GM12878 (cell line): ENCODE results near the gene LEP. TPM values are rescaled to one million over a fixed set of nuclear protein-coding genes. Genes with fewer than 3 reads are reported as not detected.

Experiments used
- ATAC-seq: fragments of 200-7000 bp; cut with Tn5 transposase; 3 replicates; pipeline ENCODE4 v1.9.1; 2020; ENCODE audit warnings: mild to moderate bottlenecking, moderate library complexity
- BruUV-seq: library from RNA; stranded (reverse); fragments of 400-500 nt; replicated peaks from 2 replicates; lab custom pipeline; 2021; lab: Mats Ljungman, UMichigan
- CTCF ChIA-PET: fragments of 300-600 bp; sonication (Branson Sonifier 250); formaldehyde crosslinking; extraction: SDS; loops from one replicate; lab custom pipeline; 2021; ENCODE audit warnings: inconsistent platforms; lab: Yijun Ruan, JAX
- POLR2A ChIA-PET: fragments of 350-600 bp; formaldehyde crosslinking; extraction: SDS; loops from one replicate; lab custom pipeline; 2021; ENCODE audit warnings: inconsistent platforms; lab: Charles Lee
- RAD21 ChIA-PET: fragments of 300-600 bp; sonication (Branson Sonifier 250); formaldehyde crosslinking; loops from one replicate; lab custom pipeline; 2023; ENCODE audit warnings: antibody characterized with exemption; ENCODE audit not compliant: unreplicated experiment; lab: Charles Lee
- SMC1A ChIA-PET: fragments of 300-600 bp; sonication (Branson Sonifier 250); formaldehyde crosslinking; loops from one replicate; lab custom pipeline; 2023; ENCODE audit not compliant: unreplicated experiment, uncharacterized antibody; lab: Charles Lee
- DNase-seq: peaks from one replicate; pipeline ENCODE4 v3.0.0-alpha.2; 2011; ENCODE audit warnings: low read depth, low spot score
- FAIRE-seq: peaks from 3 replicates; lab custom pipeline; 2011; peaks lifted over from hg19 to GRCh38; lab: Jason Lieb, UNC
- H2AFZ ChIP-seq: 2 replicates; pipeline ENCODE4 v1.6.0; 2011; ENCODE audit warnings: low read depth, low read length, control low read depth; ENCODE audit not compliant: control insufficient read depth
- H3K27ac ChIP-seq: 2 replicates; pipeline ENCODE4 v1.5.1; 2011; ENCODE audit warnings: control low read depth; ENCODE audit not compliant: control insufficient read depth, insufficient read depth
- H3K27me3 ChIP-seq, 2 experiments: replicated peaks in 1 of 2; 2 replicates each; pipeline versions ENCODE4 v1.6.0 to v1.6.1; 2011; ENCODE audit warnings: low read length in 1 of 2; ENCODE audit not compliant: control insufficient read depth in 2 of 2, insufficient read depth in 2 of 2
- H3K36me3 ChIP-seq, 2 experiments: 2 replicates each; pipeline ENCODE4 v1.5.1; 2011; ENCODE audit warnings: low read length in 1 of 2; ENCODE audit not compliant: control insufficient read depth in 2 of 2, insufficient read depth in 2 of 2
- H3K4me1 ChIP-seq: 2 replicates; pipeline ENCODE4 v1.6.1; 2011; ENCODE audit warnings: mild to moderate bottlenecking, low read length, moderate library complexity, mixed read lengths; ENCODE audit not compliant: control insufficient read depth, insufficient read depth
- H3K4me2 ChIP-seq: 2 replicates; pipeline ENCODE4 v1.6.0; 2011; ENCODE audit warnings: control low read depth; ENCODE audit not compliant: control insufficient read depth, insufficient read depth
- H3K4me3 ChIP-seq: fragments of 200-600 bp; sonication (generic); 2 replicates; pipeline ENCODE4 v1.5.1; 2016
- H3K79me2 ChIP-seq: 2 replicates; pipeline ENCODE4 v1.6.0; 2011; ENCODE audit warnings: low read length; ENCODE audit not compliant: control insufficient read depth, insufficient read depth
- H3K9ac ChIP-seq: 2 replicates; pipeline ENCODE4 v1.8.0; 2011; ENCODE audit warnings: low read length, control low read depth, mixed read lengths; ENCODE audit not compliant: control insufficient read depth, insufficient read depth
- H3K9me3 ChIP-seq: replicated peaks from 3 replicates; pipeline ENCODE4 v1.5.1; 2011; ENCODE audit warnings: mild to moderate bottlenecking, low read length; ENCODE audit not compliant: control insufficient read depth, insufficient read depth
- H4K20me1 ChIP-seq: 2 replicates; pipeline ENCODE4 v1.6.0; 2011; ENCODE audit not compliant: control insufficient read depth, insufficient read depth
- BHLHE40 ChIP-seq, 2 experiments: fragments of 450-650 bp in 1 of 2; IDR thresholded peaks; 2 replicates each; pipeline ENCODE4 v1.6.1; 2011 to 2017; ENCODE audit warnings: low read depth in 2 of 2, borderline replicate concordance in 1 of 2, improper control_type of control experiment in 1 of 2, low read length in 1 of 2, mild to moderate bottlenecking in 1 of 2
- DPF2 ChIP-seq: fragments of 450-650 bp; IDR thresholded peaks from 2 replicates; pipeline ENCODE4 v1.6.1; 2017; ENCODE audit warnings: mild to moderate bottlenecking
- EP300 ChIP-seq, 2 experiments: fragments of 150-350 bp in 1 of 2; IDR thresholded peaks; 2 replicates each; pipeline ENCODE4 v1.6.1; 2011 to 2012; ENCODE audit warnings: low read depth in 2 of 2, low read length in 2 of 2, borderline replicate concordance in 1 of 2, improper control_type of control experiment in 1 of 2, inconsistent platforms in 1 of 2; ENCODE audit not compliant: control insufficient read depth in 1 of 2
- HDAC2 ChIP-seq: fragments of 200-600 bp; sonication (generic); IDR thresholded peaks from 2 replicates; pipeline ENCODE4 v1.6.1; 2017
- HDGF ChIP-seq: fragments of 450-650 bp; IDR thresholded peaks from 2 replicates; pipeline ENCODE4 v1.6.1; 2016; ENCODE audit warnings: antibody characterized with exemption
- PAX5 ChIP-seq: IDR thresholded peaks from 2 replicates; pipeline ENCODE4 v1.6.1; 2011; ENCODE audit warnings: low read depth, low read length, borderline replicate concordance
- TCF3 ChIP-seq: IDR thresholded peaks from 2 replicates; pipeline ENCODE4 v1.6.1; 2012; ENCODE audit warnings: low read depth, mild to moderate bottlenecking, low read length, borderline replicate concordance; ENCODE audit not compliant: insufficient read depth
- ZNF217 ChIP-seq: fragments of 450-650 bp; IDR thresholded peaks from 2 replicates; pipeline ENCODE4 v1.6.1; 2017; ENCODE audit warnings: antibody characterized with exemption, mild to moderate bottlenecking
- WGBS: methylation state at CpG from one replicate; pipeline ENCODE4 v1.1.6; 2016; ENCODE audit warnings: low lambda C conversion rate; ENCODE audit not compliant: insufficient replicate concordance, insufficient coverage; ENCODE audit errors: missing lambda C conversion rate; 5-methylcytosine and 5-hydroxymethylcytosine counted together
- in situ Hi-C: fragments of 300-500 bp; cut with MboI; formaldehyde crosslinking; loops from 9 replicates; pipeline ENCODE4 v1.14.3; 2018; ENCODE audit warnings: mixed read lengths
- intact Hi-C: fragments of 100-400 bp; cut with micrococcal nuclease; formaldehyde crosslinking; loops from one replicate; pipeline ENCODE4 v1.14.2; 2022; ENCODE audit not compliant: unreplicated experiment
- polyA plus RNA-seq, 11 experiments: library from polyadenylated mRNA; depleted of rRNA in 4 of 11; unstranded in 6 of 11; stranded (reverse) in 5 of 11; fragments of >200 nt; fragmentation: Nextera tagmentation in 4 of 11; fragmentation: Illumina TruSeq in 1 of 11; extraction: Ambion mirVana in 4 of 11; extraction: Trizol in 1 of 11; gene quantifications; 1 replicate in 1 of 11; 2 replicates in 10 of 11; pipeline versions ENCODE4 v1.2.1 to v1.2.3, GENCODE V29; 2011 to 2016; ENCODE audit warnings: inconsistent platforms in 2 of 11, missing spikeins in 2 of 11, low read depth in 1 of 11
- total RNA-seq, 4 experiments: library from RNA; depleted of rRNA in 3 of 4; stranded (reverse); fragments of >200 nt in 3 of 4; fragmentation: Illumina TruSeq in 1 of 4; extraction: Trizol in 1 of 4; gene quantifications; 2 replicates each; pipeline versions ENCODE4 v1.2.1 to v1.2.3, GENCODE V29; 2013 to 2021
- TF ChIP-seq, protein P1 (sequence below): IDR thresholded peaks from 2 replicates; pipeline ENCODE4 v1.6.1; 2012; ENCODE audit warnings: improper control_type of control experiment, low read depth, low read length; ENCODE audit not compliant: insufficient replicate concordance
- TF ChIP-seq, protein P2 (sequence below): IDR thresholded peaks from 2 replicates; pipeline ENCODE4 v1.6.1; 2011; ENCODE audit warnings: low read depth, mild to moderate bottlenecking, low read length, moderate library complexity, borderline replicate concordance; ENCODE audit errors: extremely low read depth
- TF ChIP-seq, protein P3 (sequence below): fragments of 450-650 bp; IDR thresholded peaks from 2 replicates; pipeline ENCODE4 v1.6.1; 2017; ENCODE audit warnings: low read depth, mild to moderate bottlenecking, moderate library complexity

LEP gene
- total and polyA plus RNA-seq, 10 of the 15 experiments (the other 5 are each of a cell fraction or from before 2014, with no cell fraction given): not detected

DNA sequence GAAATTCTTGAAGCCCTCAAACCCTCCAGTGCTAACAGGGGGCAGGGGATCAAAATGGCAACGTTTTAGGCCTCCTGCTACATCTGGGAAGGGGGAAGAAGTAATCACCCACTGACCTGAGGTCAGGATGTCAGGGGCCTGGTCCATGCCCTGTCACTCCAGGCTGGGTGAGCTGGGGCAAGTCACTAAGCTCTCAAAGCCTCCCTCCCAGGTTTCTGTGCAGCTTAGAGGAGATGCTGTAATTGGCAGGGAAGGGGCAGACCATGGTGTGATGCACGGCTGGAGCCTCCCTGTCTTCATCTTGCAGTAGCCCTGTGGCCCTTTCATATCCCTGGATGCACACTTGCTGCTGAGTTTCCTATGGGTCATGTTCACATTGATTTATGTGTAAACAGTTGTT is 27.2 kb downstream of the LEP start:
- Histone ChIP-seq H2AFZ (no peak overlapping the region), H4K20me1 (no peaks in the 10 kb centered on the region), H3K27ac (no peak overlapping the region)
- POLR2A ChIA-PET: no interaction called here
- BruUV-seq: no TSS peak
- RAD21 ChIA-PET: no interaction called here
- TF ChIP-seq TCF3 (no peak), HDGF (no peak), PAX5 (no peak), BHLHE40 (IDR thresholded peaks at IDR 0.05; ENCODE audit: borderline replicate concordance in 1 of 2, low read depth in 2 of 2, low read length in 1 of 2) (no peak), DPF2 (no peak), ZNF217 (no peak), EP300 (IDR thresholded peaks at IDR 0.05; ENCODE audit: borderline replicate concordance in 1 of 2, control insufficient read depth in 1 of 2, low read depth in 2 of 2, low read length in 2 of 2) (no peak), HDAC2 (no peak)
- TF ChIP-seq, protein P1, sequence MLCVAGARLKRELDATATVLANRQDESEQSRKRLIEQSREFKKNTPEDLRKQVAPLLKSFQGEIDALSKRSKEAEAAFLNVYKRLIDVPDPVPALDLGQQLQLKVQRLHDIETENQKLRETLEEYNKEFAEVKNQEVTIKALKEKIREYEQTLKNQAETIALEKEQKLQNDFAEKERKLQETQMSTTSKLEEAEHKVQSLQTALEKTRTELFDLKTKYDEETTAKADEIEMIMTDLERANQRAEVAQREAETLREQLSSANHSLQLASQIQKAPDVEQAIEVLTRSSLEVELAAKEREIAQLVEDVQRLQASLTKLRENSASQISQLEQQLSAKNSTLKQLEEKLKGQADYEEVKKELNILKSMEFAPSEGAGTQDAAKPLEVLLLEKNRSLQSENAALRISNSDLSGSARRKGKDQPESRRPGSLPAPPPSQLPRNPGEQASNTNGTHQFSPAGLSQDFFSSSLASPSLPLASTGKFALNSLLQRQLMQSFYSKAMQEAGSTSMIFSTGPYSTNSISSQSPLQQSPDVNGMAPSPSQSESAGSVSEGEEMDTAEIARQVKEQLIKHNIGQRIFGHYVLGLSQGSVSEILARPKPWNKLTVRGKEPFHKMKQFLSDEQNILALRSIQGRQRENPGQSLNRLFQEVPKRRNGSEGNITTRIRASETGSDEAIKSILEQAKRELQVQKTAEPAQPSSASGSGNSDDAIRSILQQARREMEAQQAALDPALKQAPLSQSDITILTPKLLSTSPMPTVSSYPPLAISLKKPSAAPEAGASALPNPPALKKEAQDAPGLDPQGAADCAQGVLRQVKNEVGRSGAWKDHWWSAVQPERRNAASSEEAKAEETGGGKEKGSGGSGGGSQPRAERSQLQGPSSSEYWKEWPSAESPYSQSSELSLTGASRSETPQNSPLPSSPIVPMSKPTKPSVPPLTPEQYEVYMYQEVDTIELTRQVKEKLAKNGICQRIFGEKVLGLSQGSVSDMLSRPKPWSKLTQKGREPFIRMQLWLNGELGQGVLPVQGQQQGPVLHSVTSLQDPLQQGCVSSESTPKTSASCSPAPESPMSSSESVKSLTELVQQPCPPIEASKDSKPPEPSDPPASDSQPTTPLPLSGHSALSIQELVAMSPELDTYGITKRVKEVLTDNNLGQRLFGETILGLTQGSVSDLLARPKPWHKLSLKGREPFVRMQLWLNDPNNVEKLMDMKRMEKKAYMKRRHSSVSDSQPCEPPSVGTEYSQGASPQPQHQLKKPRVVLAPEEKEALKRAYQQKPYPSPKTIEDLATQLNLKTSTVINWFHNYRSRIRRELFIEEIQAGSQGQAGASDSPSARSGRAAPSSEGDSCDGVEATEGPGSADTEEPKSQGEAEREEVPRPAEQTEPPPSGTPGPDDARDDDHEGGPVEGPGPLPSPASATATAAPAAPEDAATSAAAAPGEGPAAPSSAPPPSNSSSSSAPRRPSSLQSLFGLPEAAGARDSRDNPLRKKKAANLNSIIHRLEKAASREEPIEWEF: no peak
- TF ChIP-seq, protein P2, sequence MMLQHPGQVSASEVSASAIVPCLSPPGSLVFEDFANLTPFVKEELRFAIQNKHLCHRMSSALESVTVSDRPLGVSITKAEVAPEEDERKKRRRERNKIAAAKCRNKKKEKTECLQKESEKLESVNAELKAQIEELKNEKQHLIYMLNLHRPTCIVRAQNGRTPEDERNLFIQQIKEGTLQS: no peak
- TF ChIP-seq, protein P3, sequence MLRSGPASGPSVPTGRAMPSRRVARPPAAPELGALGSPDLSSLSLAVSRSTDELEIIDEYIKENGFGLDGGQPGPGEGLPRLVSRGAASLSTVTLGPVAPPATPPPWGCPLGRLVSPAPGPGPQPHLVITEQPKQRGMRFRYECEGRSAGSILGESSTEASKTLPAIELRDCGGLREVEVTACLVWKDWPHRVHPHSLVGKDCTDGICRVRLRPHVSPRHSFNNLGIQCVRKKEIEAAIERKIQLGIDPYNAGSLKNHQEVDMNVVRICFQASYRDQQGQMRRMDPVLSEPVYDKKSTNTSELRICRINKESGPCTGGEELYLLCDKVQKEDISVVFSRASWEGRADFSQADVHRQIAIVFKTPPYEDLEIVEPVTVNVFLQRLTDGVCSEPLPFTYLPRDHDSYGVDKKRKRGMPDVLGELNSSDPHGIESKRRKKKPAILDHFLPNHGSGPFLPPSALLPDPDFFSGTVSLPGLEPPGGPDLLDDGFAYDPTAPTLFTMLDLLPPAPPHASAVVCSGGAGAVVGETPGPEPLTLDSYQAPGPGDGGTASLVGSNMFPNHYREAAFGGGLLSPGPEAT: no peak
- TF ChIP-seq, all 136 proteins: peak for 0
- Histone ChIP-seq H3K4me3 (no peak overlapping the region), H3K4me2 (no peak overlapping the region), H3K9ac (no peak overlapping the region), H3K36me3 (no peaks in the 10 kb centered on the region), H3K79me2 (no peaks in the 10 kb centered on the region), H3K27me3 (peaks cover 0 to 2% of the 10 kb centered on the region in 2 experiments; a peak in 3 of 4 replicates), H3K9me3 (no peaks in the 10 kb centered on the region), H3K4me1 (no peaks in the 10 kb centered on the region)
- WGBS: 5% methylated on average over 2 of the region's 2 CpGs
- SMC1A ChIA-PET: no interaction called here
- intact Hi-C loops (no loop called here), in situ Hi-C loops (no loop called here)
- FAIRE-seq (no peak), DNase-seq (no peak), ATAC-seq (no peak)
- CTCF ChIA-PET: no interaction called here
